Mesothelial cell of epicardium (in vitro differentiated cells): ENCODE measurements around the gene BCAR1. TPM values are rescaled to one million over a fixed set of nuclear protein-coding genes. Genes with fewer than 3 reads are reported as not detected.
"Not testable (repeated sequence)": the region's sequence is repeated elsewhere in the genome, so short reads cannot be mapped to it uniquely, and the experiment has no call there.

Experiments used
- DNase-seq, 2 experiments: peaks; one replicate each; pipeline ENCODE4 v3.0.0; 2021; ENCODE audit warnings: low spot score in 2 of 2; ENCODE audit not compliant: unreplicated experiment in 2 of 2
- H3K27ac Mint-ChIP-seq: 2 replicates; pipeline ENCODE4 v1.8.0; 2021; ENCODE audit warnings: mixed read lengths
- H3K27me3 Mint-ChIP-seq: 2 replicates; pipeline ENCODE4 v1.8.0; 2021; ENCODE audit warnings: low read depth, mixed read lengths
- H3K36me3 Mint-ChIP-seq: 2 replicates; pipeline ENCODE4 v1.8.0; 2021; ENCODE audit warnings: mixed read lengths
- H3K4me1 Mint-ChIP-seq: 2 replicates; pipeline ENCODE4 v1.8.0; 2021; ENCODE audit warnings: mixed read lengths
- H3K4me3 Mint-ChIP-seq: 2 replicates; pipeline ENCODE4 v1.8.0; 2021; ENCODE audit warnings: mild to moderate bottlenecking, moderate library complexity, mixed read lengths
- H3K9me3 Mint-ChIP-seq: 2 replicates; pipeline ENCODE4 v1.8.0; 2021; ENCODE audit warnings: mixed read lengths
- CTCF ChIP-seq: fragments of 200-600 bp; sonication (generic); IDR thresholded peaks from one replicate; pipeline ENCODE4 v1.5.0; 2021; ENCODE audit warnings: antibody characterized with exemption; ENCODE audit not compliant: unreplicated experiment
- total RNA-seq: library from RNA; stranded (reverse); gene quantifications from 3 replicates; pipeline ENCODE4 v1.2.1, GENCODE V29; 2021

Gene BCAR1
- total RNA-seq, 1 donor from 2014 or later, result 95.9 TPM

- no peak for TF ChIP-seq CTCF
- Mint-ChIP-seq H3K4me1 (peaks cover 4% of the 10 kb centered on the region), H3K4me3 (no peak overlapping the region), H3K27me3 (no peaks in the 10 kb centered on the region), H3K27ac (no peak overlapping the region), H3K9me3 (no peaks in the 10 kb centered on the region), H3K36me3 (no peaks in the 10 kb centered on the region)
- DNase-seq, result no peak
These were observed 34.8 kb downstream of the BCAR1 start for GRCh38 chr16:75216576-75216975.

- Mint-ChIP-seq H3K27ac (no peak overlapping the region), H3K4me3 (no peak overlapping the region)
These were observed 35.3 kb downstream of the BCAR1 start for GRCh38 chr16:75216127-75216526.

GRCh38 chr16:75211286-75211685 is 40.1 kb downstream of the BCAR1 start:
- H3K9me3 Mint-ChIP-seq, H3K27ac Mint-ChIP-seq, H3K36me3 Mint-ChIP-seq, H3K4me1 Mint-ChIP-seq, DNase-seq, H3K27me3 Mint-ChIP-seq, H3K4me3 Mint-ChIP-seq: not testable (repeated sequence)

More at GRCh38 chr16:75216127-75216526, 35.3 kb downstream of the BCAR1 start:
- Mint-ChIP-seq H3K27me3 (no peaks in the 10 kb centered on the region), H3K9me3 (no peaks in the 10 kb centered on the region), H3K36me3 (no peaks in the 10 kb centered on the region), H3K4me1 (peaks cover 4% of the 10 kb centered on the region)
- no peak for DNase-seq
- no peak for TF ChIP-seq CTCF

GRCh38 chr16:75209944-75210343 is 41.5 kb downstream of the BCAR1 start:
- no peak overlapping the region for H3K27ac Mint-ChIP-seq
- DNase-seq, result no peak
- no peak for TF ChIP-seq CTCF
- H3K4me1 Mint-ChIP-seq, result no peaks in the 10 kb centered on the region
- no peaks in the 10 kb centered on the region for H3K27me3 Mint-ChIP-seq
- H3K36me3 Mint-ChIP-seq, result no peaks in the 10 kb centered on the region
- H3K9me3 Mint-ChIP-seq, result no peaks in the 10 kb centered on the region
- H3K4me3 Mint-ChIP-seq, result no peak overlapping the region

- H3K4me3 Mint-ChIP-seq, DNase-seq, H3K27ac Mint-ChIP-seq, H3K9me3 Mint-ChIP-seq, H3K36me3 Mint-ChIP-seq, H3K27me3 Mint-ChIP-seq, H3K4me1 Mint-ChIP-seq: not testable (repeated sequence)
These were observed 41.9 kb downstream of the BCAR1 start for GRCh38 chr16:75209514-75209913.

- H3K4me1 Mint-ChIP-seq, result no peaks in the 10 kb centered on the region
- no peak for DNase-seq
- H3K27ac Mint-ChIP-seq, result no peak overlapping the region
These were observed 42.4 kb downstream of the BCAR1 start for GRCh38 chr16:75208861-75209505.

More at GRCh38 chr16:75208861-75209505, 42.4 kb downstream of the BCAR1 start:
- H3K4me3 Mint-ChIP-seq, result no peak overlapping the region
- H3K36me3 Mint-ChIP-seq, result no peaks in the 10 kb centered on the region
- TF ChIP-seq CTCF, result no peak
- H3K27me3 Mint-ChIP-seq, result no peaks in the 10 kb centered on the region
- no peaks in the 10 kb centered on the region for H3K9me3 Mint-ChIP-seq
